Measurements from ENCODE around the gene ZNF554. TPM values are rescaled to one million over a fixed set of nuclear protein-coding genes. Genes with fewer than 3 reads are reported as not detected.
A peak's percentile ranks its signal among the peaks of the same experiment; 100 is the strongest.

Gene ZNF554
- total and polyA plus RNA-seq, 4 donors = 0.94 to 3.3 (median 2.1) TPM

DNA sequence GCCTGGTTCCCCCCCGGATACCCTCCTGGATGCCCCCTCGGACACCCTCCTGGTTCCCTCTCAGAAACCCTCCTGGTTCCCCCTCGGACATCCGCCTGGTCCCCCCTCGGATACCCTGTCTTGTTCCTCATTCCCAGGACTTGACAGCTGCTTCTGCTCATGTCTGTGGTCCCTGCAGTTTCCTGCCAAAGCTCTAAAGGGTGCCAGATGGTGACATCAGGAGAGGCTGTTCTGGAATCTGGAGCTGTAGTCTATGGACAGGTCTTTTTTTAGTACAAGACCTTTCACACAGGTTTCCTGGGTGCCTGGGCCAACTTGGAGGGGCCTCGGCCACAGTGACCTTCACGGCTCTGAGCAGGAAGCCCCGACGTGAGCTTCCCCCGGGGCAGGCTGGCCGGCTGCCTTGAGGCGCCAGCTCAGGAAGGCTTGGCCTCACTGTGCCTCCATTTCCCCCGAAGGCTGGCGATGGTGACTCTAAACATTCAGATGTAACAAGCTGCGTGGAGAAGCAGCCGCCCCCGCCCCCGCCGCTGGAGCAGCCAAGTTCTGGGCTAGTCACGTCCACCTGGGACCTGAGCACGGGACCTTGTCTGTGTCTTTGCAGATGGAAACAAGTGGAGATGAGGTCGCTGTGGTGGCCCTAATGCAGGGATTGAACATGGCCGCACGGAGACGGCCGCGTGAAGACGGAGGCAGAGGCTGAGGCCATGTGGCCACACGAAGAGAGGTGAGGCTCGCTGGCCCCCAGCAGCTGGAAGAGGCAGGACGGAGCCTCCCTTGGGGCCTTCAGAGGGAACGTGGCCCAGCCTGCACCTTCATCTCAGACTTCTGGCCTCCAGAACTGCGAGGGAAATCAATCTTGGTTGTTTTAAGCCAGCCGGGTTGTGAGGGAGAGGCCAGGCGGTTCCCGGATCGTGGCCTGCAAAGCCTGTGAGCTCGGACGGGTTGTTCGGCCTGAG, 49.3 kb upstream of the ZNF554 start:
- Histone ChIP-seq H3K9ac (ENCODE audit: low read depth in 1 of 2, low read length in 2 of 2) (no peak overlapping the region), H3K4me1 (ENCODE audit: control insufficient read depth in 4 of 4, insufficient read depth in 4 of 4, low read length in 3 of 4) (peaks cover 1 to 13% (median 7%) of the 10 kb centered on the region in 4 donors), H3K27ac (ENCODE audit: low read depth in 1 of 2, low read length in 2 of 2) (peak overlapping the region in 1 of 2 donors; percentile 38), H3K36me3 (ENCODE audit: control insufficient read depth in 4 of 4, insufficient read depth in 3 of 4, low read depth in 1 of 4, low read length in 3 of 4) (peaks cover 0 to 14% (median 3%) of the 10 kb centered on the region in 4 donors), H3K27me3 (ENCODE audit: control insufficient read depth in 4 of 4, insufficient read depth in 4 of 4, low read length in 3 of 4) (no peaks in the 10 kb centered on the region), H3K9me3 (ENCODE audit: control insufficient read depth in 4 of 4, low read length in 3 of 4) (no peaks in the 10 kb centered on the region), H3K4me3 (ENCODE audit: low read depth in 1 of 3, low read length in 3 of 3) (no peak overlapping the region)
- WGBS = 84% methylated on average over 40 of the region's 40 CpGs
- TF ChIP-seq RXRA (IDR thresholded peaks at IDR 0.05) (no peak), HNF4A (conservative IDR thresholded peaks at IDR 0.05) (no peak), TAF1 (conservative IDR thresholded peaks at IDR 0.05) (no peak), RAD21 (IDR thresholded peaks at IDR 0.05) (no peak), HNF4G (IDR thresholded peaks at IDR 0.05) (no peak), EGR1 (IDR thresholded peaks at IDR 0.05; ENCODE audit: low read depth in 2 of 2) (no peak), MAX (IDR thresholded peaks at IDR 0.05) (no peak), JUND (IDR thresholded peaks at IDR 0.05) (no peak), ATF3 (IDR thresholded peaks at IDR 0.05) (no peak), SP1 (IDR thresholded peaks at IDR 0.05) (no peak), FOXA2 (IDR thresholded peaks at IDR 0.05) (no peak), YY1 (IDR thresholded peaks at IDR 0.05) (no peak), NR2F2 (IDR thresholded peaks at IDR 0.05) (no peak), GABPA (IDR thresholded peaks at IDR 0.05 in 1 of 2, conservative IDR thresholded peaks at IDR 0.05 in 1 of 2) (no peak), FOXA1 (IDR thresholded peaks at IDR 0.05) (no peak)
- TF ChIP-seq, protein P1, sequence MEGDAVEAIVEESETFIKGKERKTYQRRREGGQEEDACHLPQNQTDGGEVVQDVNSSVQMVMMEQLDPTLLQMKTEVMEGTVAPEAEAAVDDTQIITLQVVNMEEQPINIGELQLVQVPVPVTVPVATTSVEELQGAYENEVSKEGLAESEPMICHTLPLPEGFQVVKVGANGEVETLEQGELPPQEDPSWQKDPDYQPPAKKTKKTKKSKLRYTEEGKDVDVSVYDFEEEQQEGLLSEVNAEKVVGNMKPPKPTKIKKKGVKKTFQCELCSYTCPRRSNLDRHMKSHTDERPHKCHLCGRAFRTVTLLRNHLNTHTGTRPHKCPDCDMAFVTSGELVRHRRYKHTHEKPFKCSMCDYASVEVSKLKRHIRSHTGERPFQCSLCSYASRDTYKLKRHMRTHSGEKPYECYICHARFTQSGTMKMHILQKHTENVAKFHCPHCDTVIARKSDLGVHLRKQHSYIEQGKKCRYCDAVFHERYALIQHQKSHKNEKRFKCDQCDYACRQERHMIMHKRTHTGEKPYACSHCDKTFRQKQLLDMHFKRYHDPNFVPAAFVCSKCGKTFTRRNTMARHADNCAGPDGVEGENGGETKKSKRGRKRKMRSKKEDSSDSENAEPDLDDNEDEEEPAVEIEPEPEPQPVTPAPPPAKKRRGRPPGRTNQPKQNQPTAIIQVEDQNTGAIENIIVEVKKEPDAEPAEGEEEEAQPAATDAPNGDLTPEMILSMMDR (IDR thresholded peaks at IDR 0.05; ENCODE audit: low read depth, low read length, missing input control) = no peak
- DNase-seq (ENCODE audit: low spot score) = no peak

DNA sequence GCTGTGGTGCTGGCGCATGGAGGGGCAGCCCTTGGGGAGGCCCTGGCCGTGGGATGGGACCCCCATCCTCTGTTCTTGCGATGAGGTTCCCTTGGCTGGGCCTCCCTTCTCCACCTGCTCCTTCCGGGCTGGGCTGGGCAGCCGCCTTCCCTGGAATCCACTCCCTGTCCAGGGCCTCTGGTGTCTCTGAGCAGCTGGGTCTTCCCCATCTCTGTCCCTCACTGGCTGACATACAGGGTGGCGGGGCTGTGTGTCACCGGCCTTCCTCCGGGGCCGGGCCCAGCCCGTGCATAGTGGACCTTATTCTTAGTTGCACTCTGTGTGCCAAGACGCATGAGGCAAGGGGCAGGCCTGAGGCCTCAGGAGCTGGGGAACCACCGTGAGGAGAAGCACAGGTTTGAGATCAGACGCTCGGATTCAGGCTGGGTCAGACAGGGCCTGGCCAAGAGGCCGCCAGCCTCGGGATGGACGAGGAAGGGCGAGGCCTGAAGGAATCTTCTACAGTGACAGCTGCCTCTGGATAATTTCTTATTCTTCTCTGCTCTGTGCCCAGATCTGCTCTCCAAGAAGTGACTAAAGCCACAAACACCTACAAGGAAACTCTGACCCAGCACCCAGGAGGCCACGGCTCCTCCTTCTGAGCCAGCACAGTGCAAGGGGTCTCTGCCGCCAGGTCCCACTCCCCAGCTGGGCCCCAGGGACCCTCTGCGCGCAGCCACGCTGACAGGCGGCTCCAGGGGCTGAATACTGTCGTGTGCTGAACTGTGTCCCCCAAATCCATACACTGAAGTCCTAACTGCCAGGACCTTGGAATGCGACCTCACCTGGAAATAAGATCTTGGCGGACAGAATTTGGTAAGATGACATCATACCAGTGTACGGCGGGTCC, 47.6 kb upstream of the ZNF554 start:
- H3K9ac ChIP-seq (ENCODE audit: low read depth in 1 of 2, low read length in 2 of 2) = no peak overlapping the region
- H3K36me3 ChIP-seq (ENCODE audit: control insufficient read depth in 4 of 4, insufficient read depth in 3 of 4, low read depth in 1 of 4, low read length in 3 of 4) = peaks cover 0 to 5% (median 0%) of the 10 kb centered on the region in 4 donors
- 91% methylated on average over 29 of the region's 29 CpGs for WGBS
- H3K4me3 ChIP-seq (ENCODE audit: low read depth in 1 of 3, low read length in 3 of 3) = no peak overlapping the region
- TF ChIP-seq, protein P1 (IDR thresholded peaks at IDR 0.05; ENCODE audit: low read depth, low read length, missing input control) = no peak
- TF ChIP-seq TAF1 (conservative IDR thresholded peaks at IDR 0.05) (no peak), HNF4G (IDR thresholded peaks at IDR 0.05) (no peak), HNF4A (conservative IDR thresholded peaks at IDR 0.05) (no peak), EGR1 (IDR thresholded peaks at IDR 0.05; ENCODE audit: low read depth in 2 of 2) (no peak), SP1 (IDR thresholded peaks at IDR 0.05) (no peak)
- no peak for DNase-seq (ENCODE audit: low spot score)
- peaks cover 3 to 24% (median 8%) of the 10 kb centered on the region in 4 donors for H3K4me1 ChIP-seq (ENCODE audit: control insufficient read depth in 4 of 4, insufficient read depth in 4 of 4, low read length in 3 of 4)
- H3K27ac ChIP-seq (ENCODE audit: low read depth in 1 of 2, low read length in 2 of 2) = no peak overlapping the region
- no peaks in the 10 kb centered on the region for H3K9me3 ChIP-seq (ENCODE audit: control insufficient read depth in 4 of 4, low read length in 3 of 4)
- no peaks in the 10 kb centered on the region for H3K27me3 ChIP-seq (ENCODE audit: control insufficient read depth in 4 of 4, insufficient read depth in 4 of 4, low read length in 3 of 4)
